Measurements from ENCODE around the gene ATP8B3.

ATP8B3 gene

DNA sequence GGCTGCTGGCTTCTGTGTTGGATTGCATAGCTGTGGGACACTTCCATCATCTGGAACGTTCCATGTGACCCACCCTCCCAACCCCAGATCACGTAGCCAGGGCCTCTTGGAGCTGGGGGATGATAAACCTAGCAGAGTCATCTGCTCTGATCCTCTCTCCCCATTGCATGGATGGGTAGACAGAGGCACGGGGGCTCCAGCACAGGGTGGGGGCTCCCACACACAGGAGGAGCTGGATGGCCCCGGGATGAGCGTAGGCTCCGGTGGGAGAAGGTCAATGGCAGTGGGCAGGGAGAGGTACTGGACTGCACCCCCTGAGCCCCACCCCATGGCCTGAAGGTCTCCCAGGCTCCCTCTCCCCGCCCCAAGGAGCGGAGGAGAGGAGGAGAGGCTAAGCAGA, 25.4 kb downstream of the ATP8B3 start:
- TF ChIP-seq CREB1 (IDR thresholded peaks at IDR 0.05; ENCODE audit: low read depth) (no peak), YY1 (IDR thresholded peaks at IDR 0.05; ENCODE audit: low read depth) (no peak), ZBTB7A (IDR thresholded peaks at IDR 0.05; ENCODE audit: low read depth) (no peak), FOXM1 (IDR thresholded peaks at IDR 0.05; ENCODE audit: borderline replicate concordance, low read depth) (no peak), RAD21 (IDR thresholded peaks at IDR 0.05; ENCODE audit: low read depth) (no peak), TAF1 (IDR thresholded peaks at IDR 0.05; ENCODE audit: low read depth) (no peak)
- TF ChIP-seq, protein P1, sequence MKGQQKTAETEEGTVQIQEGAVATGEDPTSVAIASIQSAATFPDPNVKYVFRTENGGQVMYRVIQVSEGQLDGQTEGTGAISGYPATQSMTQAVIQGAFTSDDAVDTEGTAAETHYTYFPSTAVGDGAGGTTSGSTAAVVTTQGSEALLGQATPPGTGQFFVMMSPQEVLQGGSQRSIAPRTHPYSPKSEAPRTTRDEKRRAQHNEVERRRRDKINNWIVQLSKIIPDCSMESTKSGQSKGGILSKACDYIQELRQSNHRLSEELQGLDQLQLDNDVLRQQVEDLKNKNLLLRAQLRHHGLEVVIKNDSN (IDR thresholded peaks at IDR 0.05) = no peak

GRCh38 chr19:1785310-1785709, 26.8 kb downstream of the ATP8B3 start:
- no peak for TF ChIP-seq TEAD4 (IDR thresholded peaks at IDR 0.05)
- no peak for TF ChIP-seq ZBTB7A (IDR thresholded peaks at IDR 0.05; ENCODE audit: low read depth)
- no peak for TF ChIP-seq NFIC (IDR thresholded peaks at IDR 0.05)
- TF ChIP-seq, protein P1 (IDR thresholded peaks at IDR 0.05) = no peak
- TF ChIP-seq FOXM1 (IDR thresholded peaks at IDR 0.05; ENCODE audit: borderline replicate concordance, low read depth) = no peak
- TF ChIP-seq YY1 (IDR thresholded peaks at IDR 0.05; ENCODE audit: low read depth) = no peak
- no peak for TF ChIP-seq EP300 (IDR thresholded peaks at IDR 0.05; ENCODE audit: borderline replicate concordance)
- TF ChIP-seq CREB1 (IDR thresholded peaks at IDR 0.05; ENCODE audit: low read depth) = no peak
- TF ChIP-seq EGR1 (IDR thresholded peaks at IDR 0.05) = no peak
- no peak for TF ChIP-seq RAD21 (IDR thresholded peaks at IDR 0.05; ENCODE audit: low read depth)
- TF ChIP-seq CEBPB (IDR thresholded peaks at IDR 0.05) = no peak
- TF ChIP-seq TAF1 (IDR thresholded peaks at IDR 0.05; ENCODE audit: low read depth) = no peak
- TF ChIP-seq MAX (IDR thresholded peaks at IDR 0.05) = no peak
- TF ChIP-seq, protein P2, sequence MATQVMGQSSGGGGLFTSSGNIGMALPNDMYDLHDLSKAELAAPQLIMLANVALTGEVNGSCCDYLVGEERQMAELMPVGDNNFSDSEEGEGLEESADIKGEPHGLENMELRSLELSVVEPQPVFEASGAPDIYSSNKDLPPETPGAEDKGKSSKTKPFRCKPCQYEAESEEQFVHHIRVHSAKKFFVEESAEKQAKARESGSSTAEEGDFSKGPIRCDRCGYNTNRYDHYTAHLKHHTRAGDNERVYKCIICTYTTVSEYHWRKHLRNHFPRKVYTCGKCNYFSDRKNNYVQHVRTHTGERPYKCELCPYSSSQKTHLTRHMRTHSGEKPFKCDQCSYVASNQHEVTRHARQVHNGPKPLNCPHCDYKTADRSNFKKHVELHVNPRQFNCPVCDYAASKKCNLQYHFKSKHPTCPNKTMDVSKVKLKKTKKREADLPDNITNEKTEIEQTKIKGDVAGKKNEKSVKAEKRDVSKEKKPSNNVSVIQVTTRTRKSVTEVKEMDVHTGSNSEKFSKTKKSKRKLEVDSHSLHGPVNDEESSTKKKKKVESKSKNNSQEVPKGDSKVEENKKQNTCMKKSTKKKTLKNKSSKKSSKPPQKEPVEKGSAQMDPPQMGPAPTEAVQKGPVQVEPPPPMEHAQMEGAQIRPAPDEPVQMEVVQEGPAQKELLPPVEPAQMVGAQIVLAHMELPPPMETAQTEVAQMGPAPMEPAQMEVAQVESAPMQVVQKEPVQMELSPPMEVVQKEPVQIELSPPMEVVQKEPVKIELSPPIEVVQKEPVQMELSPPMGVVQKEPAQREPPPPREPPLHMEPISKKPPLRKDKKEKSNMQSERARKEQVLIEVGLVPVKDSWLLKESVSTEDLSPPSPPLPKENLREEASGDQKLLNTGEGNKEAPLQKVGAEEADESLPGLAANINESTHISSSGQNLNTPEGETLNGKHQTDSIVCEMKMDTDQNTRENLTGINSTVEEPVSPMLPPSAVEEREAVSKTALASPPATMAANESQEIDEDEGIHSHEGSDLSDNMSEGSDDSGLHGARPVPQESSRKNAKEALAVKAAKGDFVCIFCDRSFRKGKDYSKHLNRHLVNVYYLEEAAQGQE (IDR thresholded peaks at IDR 0.05; ENCODE audit: low read depth) = no peak
- TF ChIP-seq TCF12 (IDR thresholded peaks at IDR 0.05; ENCODE audit: low read depth) = no peak

- TF ChIP-seq TAF1 (IDR thresholded peaks at IDR 0.05; ENCODE audit: low read depth) (no peak), MAX (IDR thresholded peaks at IDR 0.05) (no peak), RAD21 (IDR thresholded peaks at IDR 0.05; ENCODE audit: low read depth) (no peak), FOXM1 (IDR thresholded peaks at IDR 0.05; ENCODE audit: borderline replicate concordance, low read depth) (no peak), TEAD4 (IDR thresholded peaks at IDR 0.05) (no peak), EGR1 (IDR thresholded peaks at IDR 0.05) (no peak), EP300 (IDR thresholded peaks at IDR 0.05; ENCODE audit: borderline replicate concordance) (no peak), CREB1 (IDR thresholded peaks at IDR 0.05; ENCODE audit: low read depth) (no peak), NFIC (IDR thresholded peaks at IDR 0.05) (no peak), ZBTB7A (IDR thresholded peaks at IDR 0.05; ENCODE audit: low read depth) (no peak)
- TF ChIP-seq, protein P2 (IDR thresholded peaks at IDR 0.05; ENCODE audit: low read depth) = no peak
- TF ChIP-seq, protein P1 (IDR thresholded peaks at IDR 0.05) = no peak
Measured at GRCh38 chr19:1783874-1784273, 28.2 kb downstream of the ATP8B3 start.

- TF ChIP-seq, protein P2 (IDR thresholded peaks at IDR 0.05; ENCODE audit: low read depth) = no peak
- TF ChIP-seq RAD21 (IDR thresholded peaks at IDR 0.05; ENCODE audit: low read depth) (no peak), MAX (IDR thresholded peaks at IDR 0.05) (no peak), TCF12 (IDR thresholded peaks at IDR 0.05; ENCODE audit: low read depth) (no peak), EGR1 (IDR thresholded peaks at IDR 0.05) (no peak), YY1 (IDR thresholded peaks at IDR 0.05; ENCODE audit: low read depth) (no peak), TEAD4 (IDR thresholded peaks at IDR 0.05) (no peak), CREB1 (IDR thresholded peaks at IDR 0.05; ENCODE audit: low read depth) (no peak), FOXM1 (IDR thresholded peaks at IDR 0.05; ENCODE audit: borderline replicate concordance, low read depth) (no peak), TAF1 (IDR thresholded peaks at IDR 0.05; ENCODE audit: low read depth) (no peak), ZBTB7A (IDR thresholded peaks at IDR 0.05; ENCODE audit: low read depth) (no peak), NFIC (IDR thresholded peaks at IDR 0.05) (no peak), EP300 (IDR thresholded peaks at IDR 0.05; ENCODE audit: borderline replicate concordance) (no peak), CEBPB (IDR thresholded peaks at IDR 0.05) (no peak)
- TF ChIP-seq, protein P1 (IDR thresholded peaks at IDR 0.05) = no peak
Measured at GRCh38 chr19:1783354-1783753, 28.7 kb downstream of the ATP8B3 start.

Data from Ishikawa (cell line).